Ovary (tissue), 3 donors: ENCODE data around the gene ATP6V1G1.

Source experiments
- EP300 ChIP-seq: sonication (generic); formaldehyde crosslinking; IDR thresholded peaks from one replicate; pipeline ENCODE4 v1.6.1; 2017; ENCODE audit warnings: antibody characterized with exemption
- POLR2A ChIP-seq: fragments of 450-650 bp; IDR thresholded peaks from one replicate; pipeline ENCODE4 v1.6.1; 2017; ENCODE audit warnings: antibody characterized with exemption, mild to moderate bottlenecking, moderate library complexity
- TF ChIP-seq, protein P1 (sequence below), 3 donors: fragments of 450-650 bp in 2 of 3; fragments of 200-600 bp in 1 of 3; IDR thresholded peaks; one replicate each; pipeline versions ENCODE4 v1.5.1 to v1.8.0; 2016 to 2022; ENCODE audit warnings: antibody characterized with exemption in 3 of 3, mild to moderate bottlenecking in 1 of 3
- donor health status: DM: no; HTN: no; CAD: no.

DNA sequence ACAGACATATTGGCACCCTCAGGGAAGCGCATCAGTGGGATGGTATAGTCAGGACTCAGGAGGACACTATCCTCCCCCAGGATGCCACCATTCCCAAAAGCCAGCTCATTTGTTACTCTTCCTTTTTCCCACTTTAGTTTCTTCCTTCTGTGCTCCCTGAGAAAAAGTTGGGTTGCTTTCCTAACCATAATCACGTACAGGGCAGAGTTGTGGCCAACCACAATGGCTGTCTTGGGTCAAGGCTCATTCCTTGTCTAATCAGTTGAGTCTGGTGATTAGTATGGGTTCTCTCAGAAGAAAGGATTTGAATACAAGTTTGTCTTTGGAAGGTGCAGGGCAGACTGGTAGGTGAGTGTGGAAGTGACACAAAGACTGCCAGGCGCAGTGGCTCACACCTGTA is 26.6 kb upstream of the ATP6V1G1 start:
- TF ChIP-seq, protein P1, sequence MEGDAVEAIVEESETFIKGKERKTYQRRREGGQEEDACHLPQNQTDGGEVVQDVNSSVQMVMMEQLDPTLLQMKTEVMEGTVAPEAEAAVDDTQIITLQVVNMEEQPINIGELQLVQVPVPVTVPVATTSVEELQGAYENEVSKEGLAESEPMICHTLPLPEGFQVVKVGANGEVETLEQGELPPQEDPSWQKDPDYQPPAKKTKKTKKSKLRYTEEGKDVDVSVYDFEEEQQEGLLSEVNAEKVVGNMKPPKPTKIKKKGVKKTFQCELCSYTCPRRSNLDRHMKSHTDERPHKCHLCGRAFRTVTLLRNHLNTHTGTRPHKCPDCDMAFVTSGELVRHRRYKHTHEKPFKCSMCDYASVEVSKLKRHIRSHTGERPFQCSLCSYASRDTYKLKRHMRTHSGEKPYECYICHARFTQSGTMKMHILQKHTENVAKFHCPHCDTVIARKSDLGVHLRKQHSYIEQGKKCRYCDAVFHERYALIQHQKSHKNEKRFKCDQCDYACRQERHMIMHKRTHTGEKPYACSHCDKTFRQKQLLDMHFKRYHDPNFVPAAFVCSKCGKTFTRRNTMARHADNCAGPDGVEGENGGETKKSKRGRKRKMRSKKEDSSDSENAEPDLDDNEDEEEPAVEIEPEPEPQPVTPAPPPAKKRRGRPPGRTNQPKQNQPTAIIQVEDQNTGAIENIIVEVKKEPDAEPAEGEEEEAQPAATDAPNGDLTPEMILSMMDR (IDR thresholded peaks at IDR 0.05): no peak
- TF ChIP-seq EP300 (no peak), POLR2A (no peak)
